ENCODE results near the gene PRKCE. TPM values are rescaled to one million over a fixed set of nuclear protein-coding genes. Genes with fewer than 3 reads are reported as not detected.

PRKCE gene
- total and polyA plus RNA-seq, 2 experiments from 2014 or later = 0.94 to 1.2 TPM

- Mint-ChIP-seq H3K27me3 (ENCODE audit: insufficient read depth, low read depth, poor library complexity) (no peaks in the 10 kb centered on the region), H3K4me3 (no peak overlapping the region), H3K9me3 (no peaks in the 10 kb centered on the region), H3K27ac (no peak overlapping the region), H3K4me1 (peaks cover 7% of the 10 kb centered on the region; the same call in 2 of the 3 replicates), H3K36me3 (ENCODE audit: low read depth) (no peaks in the 10 kb centered on the region)
- no peak for ATAC-seq
- peaks cover 8% of the 10 kb centered on the region; the same call in 1 of the 2 replicates for H3K4me1 ChIP-seq (ENCODE audit: insufficient read depth)
- no peaks in the 10 kb centered on the region for H3K79me2 ChIP-seq (replicated peaks; ENCODE audit: insufficient read depth)
- H3K4me2 ChIP-seq = no peak overlapping the region
- DNase-seq (ENCODE audit: low spot score) = no peak
- no peaks in the 10 kb centered on the region for H4K20me1 ChIP-seq (replicated peaks; ENCODE audit: insufficient read depth)
- H3F3A ChIP-seq (replicated peaks; ENCODE audit: low read depth) = no peaks in the 10 kb centered on the region
- TF ChIP-seq STAT1 (IDR thresholded peaks at IDR 0.05; ENCODE audit: unreplicated experiment) = no peak
- TF ChIP-seq NANOG (IDR thresholded peaks at IDR 0.05; ENCODE audit: borderline replicate concordance) = no peak
- TF ChIP-seq, protein P1, sequence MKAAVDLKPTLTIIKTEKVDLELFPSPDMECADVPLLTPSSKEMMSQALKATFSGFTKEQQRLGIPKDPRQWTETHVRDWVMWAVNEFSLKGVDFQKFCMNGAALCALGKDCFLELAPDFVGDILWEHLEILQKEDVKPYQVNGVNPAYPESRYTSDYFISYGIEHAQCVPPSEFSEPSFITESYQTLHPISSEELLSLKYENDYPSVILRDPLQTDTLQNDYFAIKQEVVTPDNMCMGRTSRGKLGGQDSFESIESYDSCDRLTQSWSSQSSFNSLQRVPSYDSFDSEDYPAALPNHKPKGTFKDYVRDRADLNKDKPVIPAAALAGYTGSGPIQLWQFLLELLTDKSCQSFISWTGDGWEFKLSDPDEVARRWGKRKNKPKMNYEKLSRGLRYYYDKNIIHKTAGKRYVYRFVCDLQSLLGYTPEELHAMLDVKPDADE (IDR thresholded peaks at IDR 0.05) = no peak
- TF ChIP-seq REST (IDR thresholded peaks at IDR 0.05; ENCODE audit: unreplicated experiment) = no peak
- TF ChIP-seq, protein P2, sequence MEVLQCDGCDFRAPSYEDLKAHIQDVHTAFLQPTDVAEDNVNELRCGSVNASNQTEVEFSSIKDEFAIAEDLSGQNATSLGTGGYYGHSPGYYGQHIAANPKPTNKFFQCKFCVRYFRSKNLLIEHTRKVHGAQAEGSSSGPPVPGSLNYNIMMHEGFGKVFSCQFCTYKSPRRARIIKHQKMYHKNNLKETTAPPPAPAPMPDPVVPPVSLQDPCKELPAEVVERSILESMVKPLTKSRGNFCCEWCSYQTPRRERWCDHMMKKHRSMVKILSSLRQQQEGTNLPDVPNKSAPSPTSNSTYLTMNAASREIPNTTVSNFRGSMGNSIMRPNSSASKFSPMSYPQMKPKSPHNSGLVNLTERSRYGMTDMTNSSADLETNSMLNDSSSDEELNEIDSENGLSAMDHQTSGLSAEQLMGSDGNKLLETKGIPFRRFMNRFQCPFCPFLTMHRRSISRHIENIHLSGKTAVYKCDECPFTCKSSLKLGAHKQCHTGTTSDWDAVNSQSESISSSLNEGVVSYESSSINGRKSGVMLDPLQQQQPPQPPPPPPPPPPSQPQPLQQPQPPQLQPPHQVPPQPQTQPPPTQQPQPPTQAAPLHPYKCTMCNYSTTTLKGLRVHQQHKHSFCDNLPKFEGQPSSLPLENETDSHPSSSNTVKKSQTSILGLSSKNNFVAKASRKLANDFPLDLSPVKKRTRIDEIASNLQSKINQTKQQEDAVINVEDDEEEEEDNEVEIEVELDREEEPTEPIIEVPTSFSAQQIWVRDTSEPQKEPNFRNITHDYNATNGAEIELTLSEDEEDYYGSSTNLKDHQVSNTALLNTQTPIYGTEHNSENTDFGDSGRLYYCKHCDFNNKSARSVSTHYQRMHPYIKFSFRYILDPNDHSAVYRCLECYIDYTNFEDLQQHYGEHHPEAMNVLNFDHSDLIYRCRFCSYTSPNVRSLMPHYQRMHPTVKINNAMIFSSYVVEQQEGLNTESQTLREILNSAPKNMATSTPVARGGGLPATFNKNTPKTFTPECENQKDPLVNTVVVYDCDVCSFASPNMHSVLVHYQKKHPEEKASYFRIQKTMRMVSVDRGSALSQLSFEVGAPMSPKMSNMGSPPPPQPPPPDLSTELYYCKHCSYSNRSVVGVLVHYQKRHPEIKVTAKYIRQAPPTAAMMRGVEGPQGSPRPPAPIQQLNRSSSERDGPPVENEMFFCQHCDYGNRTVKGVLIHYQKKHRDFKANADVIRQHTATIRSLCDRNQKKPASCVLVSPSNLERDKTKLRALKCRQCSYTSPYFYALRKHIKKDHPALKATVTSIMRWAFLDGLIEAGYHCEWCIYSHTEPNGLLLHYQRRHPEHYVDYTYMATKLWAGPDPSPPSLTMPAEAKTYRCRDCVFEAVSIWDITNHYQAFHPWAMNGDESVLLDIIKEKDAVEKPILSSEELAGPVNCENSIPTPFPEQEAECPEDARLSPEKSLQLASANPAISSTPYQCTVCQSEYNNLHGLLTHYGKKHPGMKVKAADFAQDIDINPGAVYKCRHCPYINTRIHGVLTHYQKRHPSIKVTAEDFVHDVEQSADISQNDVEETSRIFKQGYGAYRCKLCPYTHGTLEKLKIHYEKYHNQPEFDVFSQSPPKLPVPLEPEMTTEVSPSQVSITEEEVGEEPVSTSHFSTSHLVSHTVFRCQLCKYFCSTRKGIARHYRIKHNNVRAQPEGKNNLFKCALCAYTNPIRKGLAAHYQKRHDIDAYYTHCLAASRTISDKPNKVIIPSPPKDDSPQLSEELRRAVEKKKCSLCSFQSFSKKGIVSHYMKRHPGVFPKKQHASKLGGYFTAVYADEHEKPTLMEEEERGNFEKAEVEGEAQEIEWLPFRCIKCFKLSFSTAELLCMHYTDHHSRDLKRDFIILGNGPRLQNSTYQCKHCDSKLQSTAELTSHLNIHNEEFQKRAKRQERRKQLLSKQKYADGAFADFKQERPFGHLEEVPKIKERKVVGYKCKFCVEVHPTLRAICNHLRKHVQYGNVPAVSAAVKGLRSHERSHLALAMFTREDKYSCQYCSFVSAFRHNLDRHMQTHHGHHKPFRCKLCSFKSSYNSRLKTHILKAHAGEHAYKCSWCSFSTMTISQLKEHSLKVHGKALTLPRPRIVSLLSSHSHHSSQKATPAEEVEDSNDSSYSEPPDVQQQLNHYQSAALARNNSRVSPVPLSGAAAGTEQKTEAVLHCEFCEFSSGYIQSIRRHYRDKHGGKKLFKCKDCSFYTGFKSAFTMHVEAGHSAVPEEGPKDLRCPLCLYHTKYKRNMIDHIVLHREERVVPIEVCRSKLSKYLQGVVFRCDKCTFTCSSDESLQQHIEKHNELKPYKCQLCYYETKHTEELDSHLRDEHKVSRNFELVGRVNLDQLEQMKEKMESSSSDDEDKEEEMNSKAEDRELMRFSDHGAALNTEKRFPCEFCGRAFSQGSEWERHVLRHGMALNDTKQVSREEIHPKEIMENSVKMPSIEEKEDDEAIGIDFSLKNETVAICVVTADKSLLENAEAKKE (CRISPR knock-in tag; IDR thresholded peaks at IDR 0.05) = no peak
- no peak for TF ChIP-seq EZH2 (IDR thresholded peaks at IDR 0.05; ENCODE audit: low read depth, unreplicated experiment)
- TF ChIP-seq JUNB (IDR thresholded peaks at IDR 0.05; ENCODE audit: unreplicated experiment) = no peak
- no peak overlapping the region for H3K27ac ChIP-seq (ENCODE audit: low read depth)
- H3K9me2 ChIP-seq (ENCODE audit: insufficient read depth) = no peaks in the 10 kb centered on the region
- no peaks in the 10 kb centered on the region for H3K36me3 ChIP-seq (ENCODE audit: insufficient read depth)
- no peak overlapping the region for H3K4me3 ChIP-seq
- H3K27me3 ChIP-seq (ENCODE audit: insufficient read depth) = no peaks in the 10 kb centered on the region
- H2AFZ ChIP-seq = no peak overlapping the region
Measured at GRCh38 chr2:46118656-46119371, 467.3 kb downstream of the PRKCE start.
